ENCODE results near the gene CDRT15. TPM values are rescaled to one million over a fixed set of nuclear protein-coding genes. Genes with fewer than 3 reads are reported as not detected.
"Not testable (repeated sequence)": the region's sequence is repeated elsewhere in the genome, so short reads cannot be mapped to it uniquely, and the experiment has no call there.

CDRT15 gene
- total RNA-seq, 2 experiments from 2014 or later: not detected

DNA sequence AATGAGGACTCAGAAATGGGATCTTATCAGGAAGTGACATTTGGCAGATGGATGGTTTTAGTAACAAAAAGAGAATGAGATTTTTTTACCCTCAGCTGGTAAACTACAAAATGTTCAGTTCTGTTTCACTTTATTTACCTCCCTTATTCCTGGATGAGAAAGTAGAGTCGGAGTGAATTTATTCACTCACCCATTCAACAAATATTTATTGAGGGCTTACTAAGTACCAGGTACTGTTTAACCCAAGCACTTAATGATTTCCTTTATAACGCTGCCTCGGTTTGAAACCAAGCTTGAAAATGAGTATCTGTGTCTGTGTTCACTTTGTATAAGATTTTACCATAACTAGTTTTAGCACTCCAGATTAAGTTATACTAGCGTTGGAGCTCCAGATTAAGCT is 38.1 kb downstream of the CDRT15 start:
- ChIA-PET POLR2A (interaction anchor here (1.1 to 6.5 kb wide), 2 partner anchors 100 to 102 kb away, joined by 3 to 64 read pairs; partner anchors contain the start of gene HS3ST3B1), CTCF (interaction anchor here (1.0 to 3.8 kb wide), 4 partner anchors 85 to 107 kb away, joined by 3 to 26 read pairs (median 4); partner anchors contain the start of gene HS3ST3B1)
- Mint-ChIP-seq H3K4me1 (ENCODE audit: low read depth) (peaks cover 93% of the 10 kb centered on the region), H3K4me3 (peak overlapping the region; percentile 57), H3K36me3 (ENCODE audit: low read depth) (peaks cover 48% of the 10 kb centered on the region), H3K27ac (peak overlapping the region; percentile 92), H3K9me3 (ENCODE audit: insufficient read depth) (no peaks in the 10 kb centered on the region), H3K27me3 (ENCODE audit: low read depth) (no peaks in the 10 kb centered on the region)
- no peak for DNase-seq
- no peak for ATAC-seq

DNA sequence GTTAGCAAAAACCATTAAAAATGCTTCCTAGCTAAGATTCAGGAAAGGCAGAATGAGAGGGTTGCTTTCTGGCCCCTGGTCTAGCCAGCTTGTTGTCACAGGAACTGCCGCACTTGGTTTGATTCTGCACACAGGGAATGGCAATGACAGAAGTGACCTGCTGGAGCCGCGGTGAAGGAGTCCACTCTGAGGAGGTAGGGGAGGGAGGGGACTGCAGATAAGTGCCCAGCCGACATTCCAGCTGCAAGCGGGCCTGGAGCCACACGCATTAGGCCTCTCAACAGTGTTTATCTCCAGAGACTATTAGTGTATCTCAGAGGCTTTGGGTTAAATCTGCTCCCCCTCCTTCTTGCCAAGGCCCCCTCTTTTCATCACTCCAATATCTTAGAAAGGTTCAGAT is 38.6 kb downstream of the CDRT15 start:
- Mint-ChIP-seq H3K36me3 (ENCODE audit: low read depth) (peaks cover 46% of the 10 kb centered on the region), H3K9me3 (ENCODE audit: insufficient read depth) (no peaks in the 10 kb centered on the region), H3K27ac (peak overlapping the region; percentile 92), H3K4me3 (peak overlapping the region; percentile 57), H3K4me1 (ENCODE audit: low read depth) (peaks cover 94% of the 10 kb centered on the region), H3K27me3 (ENCODE audit: low read depth) (no peaks in the 10 kb centered on the region)
- CTCF ChIA-PET: interaction anchor here (1.0 to 1.9 kb wide), 6 partner anchors 10 to 127 kb away, joined by 3 to 9 read pairs (median 4); partner anchors contain the start of gene HS3ST3B1
- ATAC-seq (no peak), DNase-seq (no peak)
- POLR2A ChIA-PET: interaction anchor here (1.1 to 6.5 kb wide), 2 partner anchors 100 to 103 kb away, joined by 3 to 64 read pairs; partner anchors contain the start of gene HS3ST3B1

DNA sequence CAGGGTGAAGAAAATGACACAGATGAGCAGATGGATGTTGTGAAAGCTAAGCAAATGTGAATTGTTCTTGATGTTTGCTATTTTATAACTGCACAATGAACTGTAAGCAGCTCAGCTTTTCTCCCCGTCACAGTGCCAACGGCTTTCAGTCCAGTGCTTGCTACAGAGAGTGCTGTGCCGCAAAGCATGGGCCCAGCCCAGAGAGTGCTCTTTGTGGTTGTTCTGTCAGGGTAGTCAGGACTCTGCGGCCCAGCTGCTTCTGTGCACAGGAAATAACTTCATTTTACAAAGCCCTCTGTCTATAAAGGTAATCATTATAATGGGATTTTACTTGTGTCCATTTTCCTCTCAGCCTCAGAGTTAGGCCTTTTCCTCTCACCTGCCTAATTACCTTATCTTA is 39.1 kb downstream of the CDRT15 start:
- peak; percentile 78 for DNase-seq
- peak overlapping the region; percentile 57 for H3K4me3 Mint-ChIP-seq
- H3K9me3 Mint-ChIP-seq (ENCODE audit: insufficient read depth): no peaks in the 10 kb centered on the region
- peaks cover 42% of the 10 kb centered on the region for H3K36me3 Mint-ChIP-seq (ENCODE audit: low read depth)
- ChIA-PET POLR2A (interaction anchor here (1.1 to 6.5 kb wide), 3 partner anchors 8 to 103 kb away, joined by 3 to 64 read pairs (median 3); partner anchors contain the start of gene HS3ST3B1), CTCF (interaction anchor here (1.0 to 1.9 kb wide), 7 partner anchors 11 to 126 kb away, joined by 3 to 9 read pairs (median 3); partner anchors contain the start of gene HS3ST3B1)
- peak overlapping the region; percentile 92 for H3K27ac Mint-ChIP-seq
- no peaks in the 10 kb centered on the region for H3K27me3 Mint-ChIP-seq (ENCODE audit: low read depth)
- H3K4me1 Mint-ChIP-seq (ENCODE audit: low read depth): peaks cover 92% of the 10 kb centered on the region
- ATAC-seq: peak; percentile 58

DNA sequence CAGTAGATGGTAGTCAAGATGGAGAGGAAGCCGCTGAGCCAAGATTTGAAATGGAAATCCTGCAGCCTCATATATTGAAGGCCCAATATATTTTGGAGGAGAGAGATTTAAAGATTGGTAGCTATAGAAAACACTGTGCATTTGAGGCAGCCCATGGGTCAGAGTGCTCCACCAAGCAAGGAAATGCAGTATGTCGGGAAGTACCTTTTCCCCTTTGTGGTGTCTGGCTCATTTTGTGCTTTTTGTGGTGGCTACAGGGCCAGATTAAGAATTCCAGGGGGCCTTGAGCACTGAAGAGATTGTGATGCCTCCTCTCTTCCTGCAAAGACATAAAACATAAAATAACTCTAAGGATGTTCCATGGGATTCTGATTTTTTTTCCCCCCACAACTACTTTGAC is 39.6 kb downstream of the CDRT15 start:
- peak overlapping the region; percentile 57 for H3K4me3 Mint-ChIP-seq
- POLR2A ChIA-PET: interaction anchor here (0.6 to 6.5 kb wide), 3 partner anchors 9 to 104 kb away, joined by 3 to 64 read pairs (median 4); partner anchors contain the start of gene HS3ST3B1
- peaks cover 42% of the 10 kb centered on the region for H3K36me3 Mint-ChIP-seq (ENCODE audit: low read depth)
- H3K27ac Mint-ChIP-seq: peak overlapping the region; percentile 92
- no peaks in the 10 kb centered on the region for H3K9me3 Mint-ChIP-seq (ENCODE audit: insufficient read depth)
- ATAC-seq: no peak
- peaks cover 90% of the 10 kb centered on the region for H3K4me1 Mint-ChIP-seq (ENCODE audit: low read depth)
- no peak for DNase-seq
- CTCF ChIA-PET: interaction anchor here (1.0 to 1.9 kb wide), 7 partner anchors 10 to 126 kb away, joined by 3 to 9 read pairs (median 3); partner anchors contain the start of gene HS3ST3B1
- H3K27me3 Mint-ChIP-seq (ENCODE audit: low read depth): no peaks in the 10 kb centered on the region

DNA sequence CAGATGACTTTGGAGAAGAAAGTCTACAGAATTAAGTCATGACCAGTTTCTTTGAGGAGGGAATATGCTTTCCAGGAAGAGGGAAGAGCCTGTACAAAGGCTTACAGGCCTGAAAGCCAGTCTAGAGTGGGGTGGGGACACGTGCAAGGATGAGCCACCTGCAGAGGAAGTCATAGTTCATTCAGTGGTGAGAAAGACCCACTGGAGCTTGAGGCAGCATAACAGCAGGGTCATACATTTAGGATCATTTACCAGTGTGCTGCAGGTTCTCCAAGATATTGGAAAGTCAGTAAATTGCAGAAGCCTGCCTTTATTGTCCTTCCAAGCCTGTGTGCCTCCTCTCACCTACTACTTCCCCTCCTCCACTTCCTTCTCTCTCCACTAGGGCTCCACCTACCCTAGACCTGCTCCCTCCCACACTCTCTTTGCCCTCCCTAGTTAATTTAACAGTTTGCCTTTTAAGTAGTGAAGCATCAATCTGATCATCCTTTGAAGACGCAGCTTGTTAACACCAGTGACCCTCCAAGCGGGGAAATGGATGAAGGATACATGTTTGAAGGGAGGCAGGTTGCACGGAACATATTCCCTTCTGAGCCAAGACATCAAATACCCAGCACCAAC is 40.2 kb downstream of the CDRT15 start:
- Mint-ChIP-seq H3K4me1 (ENCODE audit: low read depth) (peaks cover 90% of the 10 kb centered on the region), H3K9me3 (ENCODE audit: insufficient read depth) (no peaks in the 10 kb centered on the region), H3K27me3 (ENCODE audit: low read depth) (no peaks in the 10 kb centered on the region), H3K27ac (peak overlapping the region; percentile 92), H3K36me3 (ENCODE audit: low read depth) (peaks cover 44% of the 10 kb centered on the region), H3K4me3 (peak overlapping the region; percentile 57)
- POLR2A ChIA-PET: interaction anchor here (0.6 to 6.5 kb wide), 5 partner anchors 10 to 137 kb away, joined by 3 to 64 read pairs (median 3); partner anchors contain the start of gene HS3ST3B1
- CTCF ChIA-PET: interaction anchor here (1.0 to 1.9 kb wide), 6 partner anchors 10 to 104 kb away, joined by 3 to 9 read pairs (median 4); partner anchors contain the start of gene HS3ST3B1
- DNase-seq (no peak), ATAC-seq (peak; percentile 37)

DNA sequence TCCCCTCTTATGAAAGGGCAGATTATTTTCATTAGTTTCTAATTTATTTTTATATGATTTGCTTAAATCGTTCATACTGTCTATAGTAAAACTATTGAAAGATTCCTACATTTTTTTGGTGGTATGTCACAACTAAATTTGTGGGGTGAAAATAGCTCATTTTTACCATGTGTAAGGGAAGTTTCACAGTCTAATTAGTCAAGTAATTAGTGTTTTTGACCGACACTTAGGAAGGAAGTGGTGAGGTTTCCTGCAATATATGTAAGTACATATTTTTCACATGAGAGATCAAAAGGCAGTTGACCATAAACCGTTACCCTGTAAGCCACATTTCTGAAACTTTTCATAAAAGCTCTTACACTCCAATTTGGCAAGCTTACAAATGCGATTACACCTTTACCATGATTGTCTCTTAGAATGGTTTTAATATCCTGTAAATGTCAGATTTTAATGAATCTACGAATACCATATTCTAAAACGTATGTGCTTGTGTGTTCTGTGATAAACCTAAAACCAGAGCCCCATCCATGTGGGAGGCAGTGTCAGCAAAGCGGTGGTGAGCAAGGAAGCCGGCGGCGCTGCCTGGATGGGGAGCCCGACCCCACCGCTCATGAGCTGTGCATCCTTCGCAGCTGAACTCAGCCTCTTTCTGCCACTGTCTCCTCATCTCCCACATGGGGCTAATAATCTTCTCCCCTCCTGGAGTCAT is 43.9 kb downstream of the CDRT15 start:
- CTCF ChIA-PET; DNase-seq; POLR2A ChIA-PET; H3K9me3 Mint-ChIP-seq (ENCODE audit: insufficient read depth); H3K27me3 Mint-ChIP-seq (ENCODE audit: low read depth): not testable (repeated sequence)
- ATAC-seq: peak; percentile 48
- H3K4me1 Mint-ChIP-seq (ENCODE audit: low read depth): peaks cover 70% of the 10 kb centered on the region
- peaks cover 43% of the 10 kb centered on the region for H3K36me3 Mint-ChIP-seq (ENCODE audit: low read depth)
- H3K27ac Mint-ChIP-seq: peak overlapping the region; percentile 91
- H3K4me3 Mint-ChIP-seq: peak overlapping the region; percentile 52

DNA sequence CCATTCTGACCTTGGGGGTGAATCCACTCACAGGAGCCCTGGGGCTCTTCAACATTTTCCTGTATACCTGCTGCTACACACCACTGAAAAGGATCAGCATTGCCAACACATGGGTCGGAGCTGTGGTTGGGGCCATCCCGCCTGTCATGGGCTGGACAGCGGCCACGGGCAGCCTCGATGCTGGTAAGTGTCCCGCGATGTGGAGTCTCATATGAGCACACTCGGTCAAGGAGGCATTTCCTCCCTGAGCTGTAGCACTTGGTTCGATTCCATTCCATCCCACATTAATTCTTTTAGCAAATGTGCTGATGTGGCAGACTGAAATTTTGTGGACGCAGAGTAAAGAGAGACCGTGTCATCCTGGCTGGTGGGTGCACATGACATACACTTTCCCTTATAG is 44.6 kb downstream of the CDRT15 start:
- POLR2A ChIA-PET; DNase-seq; H3K27me3 Mint-ChIP-seq (ENCODE audit: low read depth); ATAC-seq; H3K9me3 Mint-ChIP-seq (ENCODE audit: insufficient read depth); CTCF ChIA-PET: not testable (repeated sequence)
- peaks cover 43% of the 10 kb centered on the region for H3K36me3 Mint-ChIP-seq (ENCODE audit: low read depth)
- peaks cover 63% of the 10 kb centered on the region for H3K4me1 Mint-ChIP-seq (ENCODE audit: low read depth)
- H3K27ac Mint-ChIP-seq: peak overlapping the region; percentile 85
- H3K4me3 Mint-ChIP-seq: peak overlapping the region; percentile 52

DNA sequence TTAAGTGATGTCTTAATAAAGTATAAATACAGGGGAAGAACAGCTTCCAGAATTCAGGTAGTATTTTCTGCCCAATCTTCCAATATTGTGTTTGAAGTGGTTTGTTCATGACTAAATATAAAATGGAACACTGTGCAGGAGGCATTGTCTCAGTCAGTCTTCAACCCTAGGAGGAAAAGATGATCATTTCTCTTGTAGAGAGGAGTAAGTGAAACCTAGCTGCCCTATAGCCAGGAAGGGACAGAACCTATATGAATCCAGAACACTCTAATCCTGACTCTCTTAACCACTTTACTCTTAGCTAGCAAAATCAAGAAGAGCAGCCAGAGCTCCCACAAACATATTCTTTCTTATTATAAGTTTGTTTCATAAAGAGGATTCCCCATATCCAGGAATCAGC is 45.2 kb downstream of the CDRT15 start:
- H3K9me3 Mint-ChIP-seq (ENCODE audit: insufficient read depth); H3K4me3 Mint-ChIP-seq; CTCF ChIA-PET; ATAC-seq; H3K27me3 Mint-ChIP-seq (ENCODE audit: low read depth); DNase-seq: not testable (repeated sequence)
- Mint-ChIP-seq H3K36me3 (ENCODE audit: low read depth) (peaks cover 40% of the 10 kb centered on the region), H3K27ac (peak overlapping the region; percentile 85), H3K4me1 (ENCODE audit: low read depth) (peaks cover 60% of the 10 kb centered on the region)
- POLR2A ChIA-PET: interaction anchor here (0.9 kb wide), 1 partner anchor 109 kb away, joined by 3 read pairs; the partner anchor contains the start of gene HS3ST3B1

DNA sequence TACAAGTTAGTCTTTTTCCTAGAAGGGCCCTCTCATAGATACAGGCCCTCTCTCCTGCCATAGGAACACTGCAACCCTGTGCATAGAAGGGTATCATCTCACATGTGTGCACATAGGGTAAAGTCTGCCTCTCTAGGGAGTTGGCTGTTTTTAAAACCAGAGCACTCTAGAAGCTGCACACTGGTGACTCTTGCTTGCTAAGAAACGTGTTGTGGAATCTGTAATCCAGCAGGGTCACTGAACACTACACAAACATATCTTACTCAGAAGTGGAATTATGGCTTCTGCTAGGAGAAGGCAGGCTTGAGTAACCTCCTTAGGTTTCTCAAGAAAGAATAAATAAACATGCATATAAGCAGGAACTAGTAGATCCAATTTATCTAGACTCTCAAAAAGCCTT is 45.9 kb downstream of the CDRT15 start:
- POLR2A ChIA-PET: interaction anchor here (0.9 kb wide), 1 partner anchor 110 kb away, joined by 3 read pairs; the partner anchor contains the start of gene HS3ST3B1

DNA sequence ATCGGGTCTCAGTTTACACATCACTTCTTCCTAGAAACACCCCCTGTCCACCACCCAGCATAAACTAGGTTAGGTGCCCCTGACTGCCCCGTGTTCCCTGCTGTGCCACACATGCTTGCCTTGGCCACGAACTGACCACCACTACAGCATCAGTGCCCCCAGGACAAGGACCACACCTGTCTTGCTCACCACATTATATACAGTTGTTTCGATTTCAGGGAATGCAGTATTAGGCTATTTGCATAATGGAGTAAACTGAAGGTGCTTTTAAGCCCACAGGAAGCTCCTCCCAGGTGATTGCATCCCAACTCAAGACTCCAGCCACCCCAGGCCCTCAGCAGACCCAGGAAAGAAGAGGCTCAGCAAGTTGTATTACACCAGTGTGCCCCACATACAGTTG is 50.2 kb downstream of the CDRT15 start:
- H3K27me3 Mint-ChIP-seq (ENCODE audit: low read depth); H3K4me3 Mint-ChIP-seq; H3K9me3 Mint-ChIP-seq (ENCODE audit: insufficient read depth); ATAC-seq; DNase-seq; POLR2A ChIA-PET; H3K27ac Mint-ChIP-seq; CTCF ChIA-PET: not testable (repeated sequence)
- peaks cover 22% of the 10 kb centered on the region for H3K4me1 Mint-ChIP-seq (ENCODE audit: low read depth)
- H3K36me3 Mint-ChIP-seq (ENCODE audit: low read depth): peaks cover 22% of the 10 kb centered on the region

More for the DNA sequence above, 45.9 kb downstream of the CDRT15 start:
- ATAC-seq; H3K4me3 Mint-ChIP-seq; CTCF ChIA-PET; H3K27me3 Mint-ChIP-seq (ENCODE audit: low read depth); H3K27ac Mint-ChIP-seq; H3K9me3 Mint-ChIP-seq (ENCODE audit: insufficient read depth); DNase-seq: not testable (repeated sequence)
- H3K4me1 Mint-ChIP-seq (ENCODE audit: low read depth): peaks cover 54% of the 10 kb centered on the region
- H3K36me3 Mint-ChIP-seq (ENCODE audit: low read depth): peaks cover 33% of the 10 kb centered on the region
